IPS DF 4.7 (cell line): Measurements from ENCODE around the gene CARMIL3.
"Not testable (repeated sequence)": the region's sequence is repeated elsewhere in the genome, so short reads cannot be mapped to it uniquely, and the experiment has no call there.

Experiments used
- DNase-seq: peaks from one replicate; pipeline ENCODE4 v3.0.0-alpha.2; 2013; ENCODE audit warnings: low spot score; ENCODE audit errors: extremely low read depth

CARMIL3 gene

GRCh38 chr14:24093207-24093900, 41.5 kb downstream of the CARMIL3 start:
- DNase-seq: no peak

- peak; percentile 53 for DNase-seq
These were observed 42.4 kb downstream of the CARMIL3 start, which contains the start of gene PCK2 for GRCh38 chr14:24093901-24094840. TSS of gene PCK2 (plus strand) at chr14:24094311. CDS start at chr14:24094406, 95 bp downstream.

- no peak for DNase-seq
These were observed 43.0 kb downstream of the CARMIL3 start for GRCh38 chr14:24094841-24095270.

GRCh38 chr14:24095271-24096068, 43.7 kb downstream of the CARMIL3 start:
- no peak for DNase-seq

- DNase-seq: no peak
These were observed 44.9 kb downstream of the CARMIL3 start for GRCh38 chr14:24096545-24097181.

- DNase-seq: no peak
These were observed 46.6 kb downstream of the CARMIL3 start for GRCh38 chr14:24098229-24098926.

GRCh38 chr14:24098927-24099813, 47.4 kb downstream of the CARMIL3 start:
- DNase-seq: no peak

GRCh38 chr14:24100197-24100981, 48.6 kb downstream of the CARMIL3 start:
- no peak for DNase-seq

GRCh38 chr14:24100982-24101494, 49.2 kb downstream of the CARMIL3 start:
- DNase-seq: no peak

GRCh38 chr14:24102357-24103048, 50.7 kb downstream of the CARMIL3 start:
- DNase-seq: no peak

GRCh38 chr14:24103451-24103850, 51.6 kb downstream of the CARMIL3 start:
- no peak for DNase-seq

GRCh38 chr14:24105609-24106239, 53.9 kb downstream of the CARMIL3 start:
- not testable (repeated sequence) for DNase-seq

GRCh38 chr14:24106672-24107271, 55.0 kb downstream of the CARMIL3 start:
- DNase-seq: no peak

GRCh38 chr14:24108336-24108874, 56.6 kb downstream of the CARMIL3 start:
- DNase-seq: no peak

GRCh38 chr14:24110060-24110459, 58.3 kb downstream of the CARMIL3 start:
- no peak for DNase-seq

GRCh38 chr14:24110523-24110922, 58.7 kb downstream of the CARMIL3 start:
- no peak for DNase-seq
